Measurements from ENCODE around the gene TXNL4A. TPM values are rescaled to one million over a fixed set of nuclear protein-coding genes. Genes with fewer than 3 reads are reported as not detected.
A peak's percentile ranks its signal among the peaks of the same experiment; 100 is the strongest.

TXNL4A gene
- total RNA-seq, 1 donor from 2014 or later = 107 TPM

GRCh38 chr18:79949697-79950487 is 38.5 kb downstream of the TXNL4A start:
- peak; percentile 81 for DNase-seq (ENCODE audit: low spot score)

GRCh38 chr18:79948719-79949411 is 39.5 kb downstream of the TXNL4A start:
- DNase-seq (ENCODE audit: low spot score) = peak; percentile 82

- DNase-seq (ENCODE audit: low spot score) = peak; percentile 37
Measured at GRCh38 chr18:79947881-79948610, 40.3 kb downstream of the TXNL4A start.

- no peak for DNase-seq (ENCODE audit: low spot score)
Measured at GRCh38 chr18:79947054-79947755, 41.2 kb downstream of the TXNL4A start.

GRCh38 chr18:79945118-79946042 is 43.0 kb downstream of the TXNL4A start:
- peak; percentile 84 for DNase-seq (ENCODE audit: low spot score)

- DNase-seq (ENCODE audit: low spot score) = peak; percentile 62
Measured at GRCh38 chr18:79944746-79945117, 43.6 kb downstream of the TXNL4A start.

- peak; percentile 71 for DNase-seq (ENCODE audit: low spot score)
Measured at GRCh38 chr18:79944126-79944731, 44.1 kb downstream of the TXNL4A start.

- DNase-seq (ENCODE audit: low spot score) = peak; percentile 71
Measured at GRCh38 chr18:79943608-79944125, 44.7 kb downstream of the TXNL4A start.

- DNase-seq (ENCODE audit: low spot score) = peak; percentile 82
Measured at GRCh38 chr18:79942786-79943607, 45.4 kb downstream of the TXNL4A start.

GRCh38 chr18:79942211-79942610 is 46.2 kb downstream of the TXNL4A start:
- DNase-seq (ENCODE audit: low spot score) = peak; percentile 12

- peak; percentile 80 for DNase-seq (ENCODE audit: low spot score)
Measured at GRCh38 chr18:79941473-79942119, 46.8 kb downstream of the TXNL4A start.

GRCh38 chr18:79940814-79941472 is 47.4 kb downstream of the TXNL4A start:
- peak; percentile 57 for DNase-seq (ENCODE audit: low spot score)

GRCh38 chr18:79940126-79940813 is 48.1 kb downstream of the TXNL4A start:
- DNase-seq (ENCODE audit: low spot score) = peak; percentile 82

GRCh38 chr18:79939096-79939495 is 49.3 kb downstream of the TXNL4A start:
- no peak for DNase-seq (ENCODE audit: low spot score)

GRCh38 chr18:79938196-79938595 is 50.2 kb downstream of the TXNL4A start:
- no peak for DNase-seq (ENCODE audit: low spot score)

GRCh38 chr18:79937103-79937860 is 51.1 kb downstream of the TXNL4A start:
- peak; percentile 68 for DNase-seq (ENCODE audit: low spot score)

Data from mesenteric fat pad (tissue), 1 donor.